Activated T-cell treated with anti-CD3 and anti-CD28 coated beads for 48 hours (primary cell): Measurements from ENCODE around the gene NPAS1.

Source experiments
- DNase-seq: peaks from one replicate; pipeline ENCODE4 v3.0.0-alpha.2; 2020; ENCODE audit warnings: low read depth

The NPAS1 gene

GRCh38 chr19:47081095-47081494, 61.5 kb downstream of the NPAS1 start:
- DNase-seq, result no peak

DNA sequence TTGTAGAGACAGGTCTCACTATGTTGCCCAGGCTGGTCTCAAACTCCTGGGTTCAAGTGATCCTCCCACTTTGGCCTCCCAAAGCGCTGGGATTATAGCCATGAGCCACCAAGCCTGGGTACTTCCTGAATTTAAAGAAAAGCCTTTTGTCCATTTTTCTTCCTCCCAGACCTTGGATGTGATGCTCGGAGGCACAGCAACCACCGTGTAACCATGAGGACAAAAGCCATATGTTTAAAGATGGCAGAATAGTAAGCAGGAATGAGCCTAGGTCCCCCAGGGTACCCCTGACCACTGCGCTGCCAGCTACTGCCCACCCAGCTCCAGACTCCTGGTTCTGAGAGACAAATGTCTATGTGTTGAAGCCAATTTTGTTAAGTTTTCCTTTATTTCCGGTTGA, 62.9 kb downstream of the NPAS1 start:
- no peak for DNase-seq

- DNase-seq, result no peak
These were observed 65.3 kb downstream of the NPAS1 start for GRCh38 chr19:47084879-47085439.

DNA sequence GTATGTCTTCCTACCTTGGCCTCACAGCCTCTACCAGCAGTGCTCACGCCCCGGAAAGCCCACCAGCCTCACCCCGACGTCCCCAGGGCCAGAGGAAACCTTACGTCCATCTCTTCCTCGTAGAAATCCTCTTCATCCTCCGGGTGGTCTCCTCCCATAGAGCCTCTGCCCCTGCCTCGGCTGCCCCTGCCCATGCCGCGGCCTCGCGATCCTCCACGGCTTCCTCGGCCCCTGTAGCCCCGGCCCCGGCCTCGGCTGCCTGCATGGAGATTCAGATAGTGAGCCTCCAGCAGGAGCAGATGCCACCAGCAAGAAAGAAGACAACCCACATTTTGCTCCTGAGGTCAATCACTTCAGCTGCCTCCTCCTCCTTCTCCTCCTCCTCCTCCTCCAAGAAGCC, 66.6 kb downstream of the NPAS1 start:
- DNase-seq, result no peak

DNA sequence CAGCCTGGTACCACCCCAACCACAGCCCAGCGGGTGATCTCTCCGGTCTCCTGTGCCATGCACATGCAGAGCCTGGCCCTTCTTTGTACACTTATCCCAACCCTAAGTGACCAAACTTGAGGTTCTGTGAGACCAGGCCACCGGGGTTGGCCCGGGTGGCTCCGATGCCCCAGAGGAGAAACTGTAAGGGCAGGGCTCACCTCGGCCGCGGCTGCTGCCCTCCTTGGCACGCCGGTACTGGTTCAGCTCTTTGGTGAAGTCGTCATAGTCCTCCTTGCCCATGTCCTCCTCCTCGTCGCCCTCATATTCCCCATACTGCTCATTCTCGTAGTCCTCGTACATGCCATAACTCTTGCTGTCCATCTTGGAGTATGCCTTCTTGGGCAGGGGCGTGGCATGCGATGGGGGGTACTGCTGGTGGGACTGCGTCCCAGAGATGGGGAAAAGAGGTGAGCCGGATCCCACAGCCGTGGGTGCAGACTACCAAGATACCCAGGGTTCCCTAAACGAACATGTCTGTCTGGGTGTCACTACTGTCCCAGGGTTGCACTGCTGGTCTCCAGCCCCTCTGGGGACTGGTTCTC, 70.2 kb downstream of the NPAS1 start:
- no peak for DNase-seq

GRCh38 chr19:47093254-47093653, 73.6 kb downstream of the NPAS1 start:
- DNase-seq, result no peak

DNA sequence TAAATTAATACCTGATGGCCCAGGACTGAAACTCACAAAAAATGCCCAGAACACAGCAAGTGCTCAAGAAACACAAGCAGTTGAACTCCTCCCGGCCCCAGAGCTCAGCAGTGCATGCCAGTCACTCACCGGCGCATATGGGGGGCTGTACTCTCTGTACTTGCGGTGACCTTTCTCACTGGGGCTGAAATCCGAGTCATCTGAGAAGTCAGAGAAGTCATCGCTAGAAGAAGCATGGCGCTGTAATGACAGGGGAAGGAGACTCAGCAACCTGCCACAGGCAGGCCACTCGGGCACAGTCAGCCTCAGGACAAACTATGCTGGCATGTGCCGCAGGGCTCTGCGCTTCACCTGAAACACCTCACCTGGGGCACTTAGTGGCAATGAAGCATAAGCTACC, 74.2 kb downstream of the NPAS1 start:
- peak; percentile 46 for DNase-seq

DNA sequence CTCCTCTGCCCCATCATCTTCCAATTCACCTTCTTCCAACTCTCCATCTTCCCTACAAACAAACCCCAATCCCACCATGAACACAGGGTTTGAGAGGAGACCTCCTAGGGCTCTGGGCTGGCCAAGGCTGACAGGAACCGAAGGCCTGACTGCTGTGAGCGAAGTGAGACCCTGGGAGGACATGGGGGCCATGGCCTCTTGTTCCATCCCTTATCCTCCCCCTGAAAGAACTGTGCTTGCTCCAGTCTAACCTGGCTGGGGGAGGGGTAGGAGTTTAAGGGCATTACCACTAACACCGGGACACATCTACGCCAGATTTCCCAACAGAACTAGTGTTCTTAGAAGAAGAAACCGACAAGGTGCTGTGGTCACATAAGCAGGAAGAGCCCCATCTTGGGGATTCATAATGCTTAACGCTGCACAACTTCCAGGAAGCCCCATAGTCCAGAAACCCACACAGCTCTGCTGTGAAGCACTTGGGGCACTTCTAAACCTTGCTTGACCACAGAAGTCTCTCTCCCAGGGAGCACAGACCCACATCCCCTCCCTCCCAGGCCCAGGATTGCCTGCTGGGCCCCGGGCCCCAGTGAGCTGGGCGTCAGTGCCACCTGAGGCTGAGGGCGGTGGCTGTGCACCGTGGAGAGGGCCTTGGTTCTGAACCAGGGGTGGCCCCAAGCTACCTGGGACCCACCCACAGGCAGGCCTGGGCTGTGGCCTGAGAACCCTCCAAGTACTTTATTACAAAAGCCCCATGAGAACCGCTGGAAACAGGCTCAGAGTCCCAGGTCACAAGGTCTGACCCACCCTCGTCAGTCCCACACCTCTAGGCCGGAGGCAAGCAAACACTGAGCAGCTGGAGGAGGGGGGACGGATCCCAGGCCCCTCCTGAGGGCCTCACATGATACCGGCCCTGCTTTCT, 75.2 kb downstream of the NPAS1 start:
- DNase-seq, result peak; percentile 49
